Measurements from ENCODE around the gene MAPKBP1. TPM values are rescaled to one million over a fixed set of nuclear protein-coding genes. Genes with fewer than 3 reads are reported as not detected.
A peak's percentile ranks its signal among the peaks of the same experiment; 100 is the strongest.

Gene MAPKBP1
- total and polyA plus RNA-seq, 8 donors = 8.8 to 41.5 (median 16.8) TPM

GRCh38 chr15:41825572-41826535, 51.6 kb downstream of the MAPKBP1 start:
- DNase-seq = no peak
- Histone ChIP-seq H3K27me3 (no peaks in the 10 kb centered on the region), H3K9me3 (no peaks in the 10 kb centered on the region), H3K36me3 (peaks cover 33 to 68% (median 54%) of the 10 kb centered on the region in 4 donors), H3K4me1 (peaks cover 13 to 47% (median 37%) of the 10 kb centered on the region in 4 donors), H3K4me3 (no peak overlapping the region), H3K27ac (no peak overlapping the region)
- TF ChIP-seq POLR2A (IDR thresholded peaks at IDR 0.05) (no peak), CTCF (IDR thresholded peaks at IDR 0.05) (no peak), EP300 (IDR thresholded peaks at IDR 0.05) (no peak), POLR2AphosphoS5 (IDR thresholded peaks at IDR 0.05) (no peak)
- intact Hi-C loops (cut with DNase I; ENCODE audit: low total_unique reads) = no loop called here
- 77 to 85% (median 83%) methylated on average over 11 to 13 of the region's 13 CpGs for WGBS, 5 donors

- H3K9me3 ChIP-seq = no peaks in the 10 kb centered on the region
- DNase-seq = peak; percentile 34 to 69
- peak overlapping the region; percentile 63 to 85 (median 80) for H3K4me3 ChIP-seq
- WGBS, 5 donors = 2 to 6% (median 4%) methylated on average over 27 to 37 of the region's 37 CpGs
- intact Hi-C loops (cut with DNase I; ENCODE audit: low total_unique reads) = no loop called here
- peaks cover 13 to 45% (median 40%) of the 10 kb centered on the region in 4 donors for H3K4me1 ChIP-seq
- peaks cover 26 to 68% (median 50%) of the 10 kb centered on the region in 4 donors for H3K36me3 ChIP-seq
- no peaks in the 10 kb centered on the region for H3K27me3 ChIP-seq
- peak overlapping the region in 4 of 5 donors; percentile 87 to 92 (median 90) for H3K27ac ChIP-seq
- TF ChIP-seq EP300 (IDR thresholded peaks at IDR 0.05) = no peak
- TF ChIP-seq POLR2AphosphoS5 (IDR thresholded peaks at IDR 0.05) = no peak
- TF ChIP-seq CTCF (IDR thresholded peaks at IDR 0.05) = no peak
- no peak for TF ChIP-seq POLR2A (IDR thresholded peaks at IDR 0.05)
Measured at GRCh38 chr15:41827290-41827879, 53.1 kb downstream of the MAPKBP1 start.

- Histone ChIP-seq H3K4me3 (peak within 1 kb of the TSS; percentile 63 to 85 (median 80)), H3K27me3 (no peaks in the 10 kb centered on the region), H3K36me3 (peaks cover 19 to 64% (median 47%) of the 10 kb centered on the region in 4 donors), H3K9me3 (no peaks in the 10 kb centered on the region), H3K4me1 (peaks cover 13 to 52% (median 43%) of the 10 kb centered on the region in 4 donors), H3K27ac (peak within 1 kb of the TSS; percentile 81 to 92 (median 88))
- intact Hi-C loops (cut with DNase I; ENCODE audit: low total_unique reads) = no loop called here
- WGBS, 5 donors = 0 to 1% (median 0%) methylated on average over 45 to 66 of the region's 66 CpGs
- no peak for TF ChIP-seq CTCF (IDR thresholded peaks at IDR 0.05)
- peak in 1 of 4 donors; percentile 65 for TF ChIP-seq POLR2A (IDR thresholded peaks at IDR 0.05)
- TF ChIP-seq POLR2AphosphoS5 (IDR thresholded peaks at IDR 0.05) = peak; percentile 20 to 86 (median 85)
- DNase-seq = peak; percentile 95 to 98
Measured at GRCh38 chr15:41827880-41828806, 53.9 kb downstream of the MAPKBP1 start, which contains the start of gene JMJD7. JMJD7 (plus strand) TSS chr15:41828092; CDS start chr15:41828125, 33 bp downstream.
